H1 (cell line): Measurements from ENCODE around the gene GMPR. TPM values are rescaled to one million over a fixed set of nuclear protein-coding genes. Genes with fewer than 3 reads are reported as not detected.

Experiments
- CHD1 ChIP-seq: IDR thresholded peaks from 2 replicates; pipeline ENCODE4 v1.6.1; 2012; ENCODE audit warnings: low read depth, low read length, improper control_type of control experiment
- NRF1 ChIP-seq: IDR thresholded peaks from 2 replicates; pipeline ENCODE4 v1.6.1; 2011; ENCODE audit warnings: mild to moderate bottlenecking, low read depth, low read length, improper control_type of control experiment
- POLR2A ChIP-seq, 2 experiments: IDR thresholded peaks; 1 replicate in 1 of 2; 2 replicates in 1 of 2; pipeline ENCODE4 v1.6.1; 2011; ENCODE audit warnings: low read depth in 2 of 2, low read length in 2 of 2, mild to moderate bottlenecking in 2 of 2; ENCODE audit errors: control extremely low read depth in 1 of 2
- RFX5 ChIP-seq: IDR thresholded peaks from 2 replicates; pipeline ENCODE4 v1.6.1; 2011; ENCODE audit warnings: low read depth, low read length, improper control_type of control experiment, borderline replicate concordance
- SIN3A ChIP-seq, 2 experiments: IDR thresholded peaks in 1 of 2; conservative IDR thresholded peaks in 1 of 2; 2 replicates each; pipeline ENCODE4 v1.6.1; 2011 to 2012; ENCODE audit warnings: low read length in 2 of 2, improper control_type of control experiment in 1 of 2, low read depth in 1 of 2, mild to moderate bottlenecking in 1 of 2
- SP4 ChIP-seq: IDR thresholded peaks from 2 replicates; pipeline ENCODE4 v1.6.1; 2012; ENCODE audit warnings: low read length, inconsistent platforms
- TCF12 ChIP-seq: IDR thresholded peaks from 2 replicates; pipeline ENCODE4 v1.6.1; 2011; ENCODE audit warnings: low read depth, mild to moderate bottlenecking, low read length
- polyA plus RNA-seq, 7 experiments: library from polyadenylated mRNA; depleted of rRNA in 3 of 7; stranded (reverse) in 5 of 7; unstranded in 2 of 7; fragments of >200 nt in 5 of 7; fragments of 200-250 nt in 2 of 7; gene quantifications; 1 replicate in 5 of 7; 2 replicates in 1 of 7; 4 replicates in 1 of 7; pipeline versions ENCODE4 v1.2.1 to v1.2.3, GENCODE V29; 2011 to 2013; ENCODE audit warnings: missing spikeins in 2 of 7, mixed read lengths in 2 of 7
- total RNA-seq: library from RNA; stranded (reverse); fragmentation: NEBNext Ultra II Directional; extraction: Animal tissue kit (Norgen Biotek cat#: 25700); gene quantifications from 2 replicates; pipeline ENCODE4 v1.2.1, GENCODE V29; 2021
- TF ChIP-seq, protein P1 (sequence below): fragments of 300-600 bp; sonication (generic); IDR thresholded peaks from 2 replicates; pipeline ENCODE4 v1.7.1; 2012; ENCODE audit warnings: low read length, moderate library complexity, mild to moderate bottlenecking, inconsistent platforms; ENCODE audit not compliant: insufficient replicate concordance
- TF ChIP-seq, protein P2 (sequence below), 3 experiments: IDR thresholded peaks; 1 replicate in 2 of 3; 2 replicates in 1 of 3; pipeline versions ENCODE4 v1.5.1 to v1.6.1; 2011; ENCODE audit warnings: low read length in 3 of 3, mild to moderate bottlenecking in 3 of 3, inconsistent platforms in 2 of 3, low read depth in 1 of 3, moderate library complexity in 1 of 3; ENCODE audit not compliant: insufficient read depth in 1 of 3; ENCODE audit errors: control extremely low read depth in 1 of 3
- TF ChIP-seq, protein P3 (sequence below): IDR thresholded peaks from 2 replicates; pipeline ENCODE4 v1.6.1; 2012; ENCODE audit warnings: inconsistent platforms

Gene GMPR
- total and polyA plus RNA-seq, 2 of the 8 experiments (the other 6 are each of a cell fraction or from before 2014, with no cell fraction given): 0.99 to 1.2 TPM

DNA sequence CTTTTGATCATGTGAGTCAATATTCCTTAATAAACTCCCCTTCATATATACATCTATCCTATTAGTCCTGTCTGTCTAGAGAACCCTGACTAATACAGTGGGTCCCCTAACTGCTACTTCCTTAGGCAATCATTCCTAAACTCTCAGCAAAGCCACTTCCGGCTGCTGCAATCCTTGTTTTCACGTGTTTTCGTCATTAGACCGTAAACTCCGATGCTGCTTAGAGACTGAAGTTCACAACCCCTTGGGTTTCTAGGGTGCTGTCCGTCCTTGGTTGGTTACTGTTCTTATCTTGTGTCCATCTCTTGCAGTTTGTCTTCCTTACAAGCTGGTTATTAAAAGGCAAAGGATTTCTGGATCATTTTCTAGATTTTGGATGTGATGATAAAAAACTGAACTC lies 106.4 kb downstream of the GMPR start (continued):
- TF ChIP-seq, protein P1, sequence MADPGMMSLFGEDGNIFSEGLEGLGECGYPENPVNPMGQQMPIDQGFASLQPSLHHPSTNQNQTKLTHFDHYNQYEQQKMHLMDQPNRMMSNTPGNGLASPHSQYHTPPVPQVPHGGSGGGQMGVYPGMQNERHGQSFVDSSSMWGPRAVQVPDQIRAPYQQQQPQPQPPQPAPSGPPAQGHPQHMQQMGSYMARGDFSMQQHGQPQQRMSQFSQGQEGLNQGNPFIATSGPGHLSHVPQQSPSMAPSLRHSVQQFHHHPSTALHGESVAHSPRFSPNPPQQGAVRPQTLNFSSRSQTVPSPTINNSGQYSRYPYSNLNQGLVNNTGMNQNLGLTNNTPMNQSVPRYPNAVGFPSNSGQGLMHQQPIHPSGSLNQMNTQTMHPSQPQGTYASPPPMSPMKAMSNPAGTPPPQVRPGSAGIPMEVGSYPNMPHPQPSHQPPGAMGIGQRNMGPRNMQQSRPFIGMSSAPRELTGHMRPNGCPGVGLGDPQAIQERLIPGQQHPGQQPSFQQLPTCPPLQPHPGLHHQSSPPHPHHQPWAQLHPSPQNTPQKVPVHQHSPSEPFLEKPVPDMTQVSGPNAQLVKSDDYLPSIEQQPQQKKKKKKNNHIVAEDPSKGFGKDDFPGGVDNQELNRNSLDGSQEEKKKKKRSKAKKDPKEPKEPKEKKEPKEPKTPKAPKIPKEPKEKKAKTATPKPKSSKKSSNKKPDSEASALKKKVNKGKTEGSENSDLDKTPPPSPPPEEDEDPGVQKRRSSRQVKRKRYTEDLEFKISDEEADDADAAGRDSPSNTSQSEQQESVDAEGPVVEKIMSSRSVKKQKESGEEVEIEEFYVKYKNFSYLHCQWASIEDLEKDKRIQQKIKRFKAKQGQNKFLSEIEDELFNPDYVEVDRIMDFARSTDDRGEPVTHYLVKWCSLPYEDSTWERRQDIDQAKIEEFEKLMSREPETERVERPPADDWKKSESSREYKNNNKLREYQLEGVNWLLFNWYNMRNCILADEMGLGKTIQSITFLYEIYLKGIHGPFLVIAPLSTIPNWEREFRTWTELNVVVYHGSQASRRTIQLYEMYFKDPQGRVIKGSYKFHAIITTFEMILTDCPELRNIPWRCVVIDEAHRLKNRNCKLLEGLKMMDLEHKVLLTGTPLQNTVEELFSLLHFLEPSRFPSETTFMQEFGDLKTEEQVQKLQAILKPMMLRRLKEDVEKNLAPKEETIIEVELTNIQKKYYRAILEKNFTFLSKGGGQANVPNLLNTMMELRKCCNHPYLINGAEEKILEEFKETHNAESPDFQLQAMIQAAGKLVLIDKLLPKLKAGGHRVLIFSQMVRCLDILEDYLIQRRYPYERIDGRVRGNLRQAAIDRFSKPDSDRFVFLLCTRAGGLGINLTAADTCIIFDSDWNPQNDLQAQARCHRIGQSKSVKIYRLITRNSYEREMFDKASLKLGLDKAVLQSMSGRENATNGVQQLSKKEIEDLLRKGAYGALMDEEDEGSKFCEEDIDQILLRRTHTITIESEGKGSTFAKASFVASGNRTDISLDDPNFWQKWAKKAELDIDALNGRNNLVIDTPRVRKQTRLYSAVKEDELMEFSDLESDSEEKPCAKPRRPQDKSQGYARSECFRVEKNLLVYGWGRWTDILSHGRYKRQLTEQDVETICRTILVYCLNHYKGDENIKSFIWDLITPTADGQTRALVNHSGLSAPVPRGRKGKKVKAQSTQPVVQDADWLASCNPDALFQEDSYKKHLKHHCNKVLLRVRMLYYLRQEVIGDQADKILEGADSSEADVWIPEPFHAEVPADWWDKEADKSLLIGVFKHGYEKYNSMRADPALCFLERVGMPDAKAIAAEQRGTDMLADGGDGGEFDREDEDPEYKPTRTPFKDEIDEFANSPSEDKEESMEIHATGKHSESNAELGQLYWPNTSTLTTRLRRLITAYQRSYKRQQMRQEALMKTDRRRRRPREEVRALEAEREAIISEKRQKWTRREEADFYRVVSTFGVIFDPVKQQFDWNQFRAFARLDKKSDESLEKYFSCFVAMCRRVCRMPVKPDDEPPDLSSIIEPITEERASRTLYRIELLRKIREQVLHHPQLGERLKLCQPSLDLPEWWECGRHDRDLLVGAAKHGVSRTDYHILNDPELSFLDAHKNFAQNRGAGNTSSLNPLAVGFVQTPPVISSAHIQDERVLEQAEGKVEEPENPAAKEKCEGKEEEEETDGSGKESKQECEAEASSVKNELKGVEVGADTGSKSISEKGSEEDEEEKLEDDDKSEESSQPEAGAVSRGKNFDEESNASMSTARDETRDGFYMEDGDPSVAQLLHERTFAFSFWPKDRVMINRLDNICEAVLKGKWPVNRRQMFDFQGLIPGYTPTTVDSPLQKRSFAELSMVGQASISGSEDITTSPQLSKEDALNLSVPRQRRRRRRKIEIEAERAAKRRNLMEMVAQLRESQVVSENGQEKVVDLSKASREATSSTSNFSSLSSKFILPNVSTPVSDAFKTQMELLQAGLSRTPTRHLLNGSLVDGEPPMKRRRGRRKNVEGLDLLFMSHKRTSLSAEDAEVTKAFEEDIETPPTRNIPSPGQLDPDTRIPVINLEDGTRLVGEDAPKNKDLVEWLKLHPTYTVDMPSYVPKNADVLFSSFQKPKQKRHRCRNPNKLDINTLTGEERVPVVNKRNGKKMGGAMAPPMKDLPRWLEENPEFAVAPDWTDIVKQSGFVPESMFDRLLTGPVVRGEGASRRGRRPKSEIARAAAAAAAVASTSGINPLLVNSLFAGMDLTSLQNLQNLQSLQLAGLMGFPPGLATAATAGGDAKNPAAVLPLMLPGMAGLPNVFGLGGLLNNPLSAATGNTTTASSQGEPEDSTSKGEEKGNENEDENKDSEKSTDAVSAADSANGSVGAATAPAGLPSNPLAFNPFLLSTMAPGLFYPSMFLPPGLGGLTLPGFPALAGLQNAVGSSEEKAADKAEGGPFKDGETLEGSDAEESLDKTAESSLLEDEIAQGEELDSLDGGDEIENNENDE: no peak
- TF ChIP-seq SIN3A (conservative IDR thresholded peaks at IDR 0.05 in 1 of 2, IDR thresholded peaks at IDR 0.05 in 1 of 2; ENCODE audit: low read depth in 1 of 2, low read length in 2 of 2): no peak
- TF ChIP-seq, protein P2, sequence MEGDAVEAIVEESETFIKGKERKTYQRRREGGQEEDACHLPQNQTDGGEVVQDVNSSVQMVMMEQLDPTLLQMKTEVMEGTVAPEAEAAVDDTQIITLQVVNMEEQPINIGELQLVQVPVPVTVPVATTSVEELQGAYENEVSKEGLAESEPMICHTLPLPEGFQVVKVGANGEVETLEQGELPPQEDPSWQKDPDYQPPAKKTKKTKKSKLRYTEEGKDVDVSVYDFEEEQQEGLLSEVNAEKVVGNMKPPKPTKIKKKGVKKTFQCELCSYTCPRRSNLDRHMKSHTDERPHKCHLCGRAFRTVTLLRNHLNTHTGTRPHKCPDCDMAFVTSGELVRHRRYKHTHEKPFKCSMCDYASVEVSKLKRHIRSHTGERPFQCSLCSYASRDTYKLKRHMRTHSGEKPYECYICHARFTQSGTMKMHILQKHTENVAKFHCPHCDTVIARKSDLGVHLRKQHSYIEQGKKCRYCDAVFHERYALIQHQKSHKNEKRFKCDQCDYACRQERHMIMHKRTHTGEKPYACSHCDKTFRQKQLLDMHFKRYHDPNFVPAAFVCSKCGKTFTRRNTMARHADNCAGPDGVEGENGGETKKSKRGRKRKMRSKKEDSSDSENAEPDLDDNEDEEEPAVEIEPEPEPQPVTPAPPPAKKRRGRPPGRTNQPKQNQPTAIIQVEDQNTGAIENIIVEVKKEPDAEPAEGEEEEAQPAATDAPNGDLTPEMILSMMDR (IDR thresholded peaks at IDR 0.05; ENCODE audit: control extremely low read depth in 1 of 3, insufficient read depth in 1 of 3, low read depth in 1 of 3, low read length in 3 of 3): no peak
- TF ChIP-seq TCF12: no peak
- TF ChIP-seq CHD1: no peak
- TF ChIP-seq SP4: no peak
- TF ChIP-seq, protein P3, sequence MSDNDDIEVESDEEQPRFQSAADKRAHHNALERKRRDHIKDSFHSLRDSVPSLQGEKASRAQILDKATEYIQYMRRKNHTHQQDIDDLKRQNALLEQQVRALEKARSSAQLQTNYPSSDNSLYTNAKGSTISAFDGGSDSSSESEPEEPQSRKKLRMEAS: no peak
- TF ChIP-seq NRF1: no peak
- TF ChIP-seq POLR2A (IDR thresholded peaks at IDR 0.05; ENCODE audit: control extremely low read depth in 1 of 2, low read depth in 2 of 2, low read length in 2 of 2): no peak
- TF ChIP-seq RFX5: no peak
